Neural progenitor cell (in vitro differentiated cells): ENCODE measurements around the gene SLCO4A1.

Experiments used
- CTCF ChIP-seq: fragments of 200-600 bp; sonication (generic); IDR thresholded peaks from 2 replicates; pipeline ENCODE4 v1.5.1; 2017; ENCODE audit warnings: antibody characterized with exemption, mild to moderate bottlenecking
- EZH2 ChIP-seq: fragments of 200-600 bp; sonication (generic); IDR thresholded peaks from 2 replicates; pipeline ENCODE4 v1.6.1; 2017; ENCODE audit warnings: antibody characterized with exemption, mild to moderate bottlenecking, moderate library complexity
- EZH2phosphoT487 ChIP-seq: fragments of 200-600 bp; sonication (generic); IDR thresholded peaks from 2 replicates; pipeline ENCODE4 v1.6.1; 2017; ENCODE audit warnings: antibody characterized with exemption

GRCh38 chr20:62689861-62690260 lies 47.6 kb downstream of the SLCO4A1 start:
- TF ChIP-seq CTCF, result no peak
- TF ChIP-seq EZH2, result no peak
- no peak for TF ChIP-seq EZH2phosphoT487
